K562 (cell line): ENCODE results near the gene CASR. TPM values are rescaled to one million over a fixed set of nuclear protein-coding genes. Genes with fewer than 3 reads are reported as not detected.
"Not testable (repeated sequence)": the region's sequence is repeated elsewhere in the genome, so short reads cannot be mapped to it uniquely, and the experiment has no call there.

Experiments used
- ATAC-seq: fragments of 200-7000 bp; cut with Tn5 transposase; 3 replicates; pipeline ENCODE4 v1.9.1; 2020; ENCODE audit warnings: moderate library complexity
- BruUV-seq: library from RNA; stranded (reverse); fragments of 400-500 nt; replicated peaks from 2 replicates; lab custom pipeline; 2021; lab: Mats Ljungman, UMichigan
- CTCF ChIA-PET: fragments of 300-600 bp; formaldehyde crosslinking; extraction: SDS; loops from one replicate; lab custom pipeline; 2021; ENCODE audit warnings: low intra/inter-chr PET ratio; lab: Yijun Ruan, JAX
- POLR2A ChIA-PET: fragments of 300-600, 350-650 bp; sonication (Branson Sonifier 250); formaldehyde crosslinking; extraction: SDS; loops from one replicate; lab custom pipeline; 2021; ENCODE audit warnings: antibody characterized with exemption, inconsistent platforms; lab: Yijun Ruan, JAX
- DNase-seq, 4 experiments: peaks; one replicate each; pipeline versions ENCODE4 v3.0.0 to v3.0.0-alpha.2; 2011 to 2018; ENCODE audit warnings: low spot score in 3 of 4, mixed read lengths in 3 of 4; ENCODE audit errors: extremely low read depth in 1 of 4
- FAIRE-seq: peaks from 2 replicates; lab custom pipeline; 2011; peaks lifted over from hg19 to GRCh38; lab: Jason Lieb, UNC
- H2AFZ ChIP-seq: 2 replicates; pipeline ENCODE4 v1.6.0; 2011; ENCODE audit warnings: low read depth, low read length, control low read depth, inconsistent platforms
- H3K27ac ChIP-seq: fragments of 200-600 bp; 3 replicates; pipeline ENCODE4 v1.8.0; 2011; ENCODE audit warnings: low read depth, mild to moderate bottlenecking, control low read depth, inconsistent platforms, low read length, moderate library complexity, mixed read lengths; ENCODE audit errors: extremely low read depth
- H3K27me3 ChIP-seq, 2 experiments: fragments of 300-600 bp in 1 of 2; 2 replicates in 1 of 2; 3 replicates in 1 of 2; pipeline versions ENCODE4 v1.6.0 to v1.8.0; 2011; ENCODE audit warnings: inconsistent platforms in 2 of 2, low read length in 2 of 2, mild to moderate bottlenecking in 1 of 2, mixed read lengths in 1 of 2, moderate library complexity in 1 of 2; ENCODE audit not compliant: control insufficient read depth in 2 of 2, insufficient read depth in 2 of 2
- H3K36me3 ChIP-seq: fragments of 300-600 bp; 3 replicates; pipeline ENCODE4 v1.8.0; 2011; ENCODE audit warnings: mild to moderate bottlenecking, low read length, inconsistent platforms; ENCODE audit not compliant: control insufficient read depth, insufficient read depth
- H3K4me1 ChIP-seq, 2 experiments: fragments of 200-600 bp in 1 of 2; replicated peaks in 1 of 2; 2 replicates in 1 of 2; 3 replicates in 1 of 2; pipeline versions ENCODE4 v1.5.1 to v1.8.0; 2011; ENCODE audit warnings: inconsistent platforms in 2 of 2, low read length in 2 of 2, mild to moderate bottlenecking in 1 of 2, mixed read lengths in 1 of 2, moderate library complexity in 1 of 2; ENCODE audit not compliant: control insufficient read depth in 2 of 2, insufficient read depth in 2 of 2
- H3K4me2 ChIP-seq: 2 replicates; pipeline ENCODE4 v1.6.1; 2011; ENCODE audit warnings: low read length, control low read depth, inconsistent platforms, mixed read lengths; ENCODE audit not compliant: insufficient read depth
- H3K4me3 ChIP-seq: fragments of 200-600 bp; sonication (generic), shearing (Covaris generic); 2 replicates; pipeline ENCODE4 v1.5.1; 2016; ENCODE audit warnings: control low read depth, inconsistent platforms
- H3K79me2 ChIP-seq: fragments of 200-600 bp; 3 replicates; pipeline ENCODE4 v1.8.0; 2011; ENCODE audit warnings: low read length, inconsistent platforms; ENCODE audit not compliant: control insufficient read depth, insufficient read depth
- H3K9ac ChIP-seq, 2 experiments: 2 replicates each; pipeline versions ENCODE4 v1.6.0 to v1.6.1; 2011; ENCODE audit warnings: low read depth in 2 of 2, low read length in 2 of 2, control low read depth in 1 of 2, inconsistent platforms in 1 of 2, mild to moderate bottlenecking in 1 of 2, mixed read lengths in 1 of 2; ENCODE audit not compliant: insufficient read depth in 1 of 2
- H3K9me1 ChIP-seq: one replicate; pipeline ENCODE4 v1.6.0; 2011; ENCODE audit warnings: inconsistent platforms, mild to moderate bottlenecking, low read length, moderate library complexity; ENCODE audit not compliant: control insufficient read depth, insufficient read depth
- H3K9me3 ChIP-seq: replicated peaks from 2 replicates; pipeline ENCODE4 v1.5.1; 2011; ENCODE audit warnings: low read depth, low read length, inconsistent platforms; ENCODE audit not compliant: control insufficient read depth, insufficient read depth
- H4K20me1 ChIP-seq: replicated peaks from 2 replicates; pipeline ENCODE4 v1.6.1; 2011; ENCODE audit warnings: low read length, inconsistent platforms, mixed read lengths; ENCODE audit not compliant: control insufficient read depth, insufficient read depth
- WGBS: fragments of 100-300 bp; shearing (Covaris generic); methylation state at CpG from one replicate; pipeline ENCODE4 v1.1.6; 2016; ENCODE audit warnings: low coverage, mixed read lengths; ENCODE audit not compliant: insufficient coverage; ENCODE audit errors: missing lambda C conversion rate; 5-methylcytosine and 5-hydroxymethylcytosine counted together
- in situ Hi-C: fragments of 300-500 bp; cut with MboI; formaldehyde crosslinking; loops from 4 replicates; pipeline ENCODE4 v1.15.0; 2018; ENCODE audit warnings: inconsistent platforms, mixed read lengths
- intact Hi-C: fragments of 100-400 bp; cut with micrococcal nuclease; formaldehyde crosslinking; loops from 2 replicates; pipeline ENCODE4 v1.14.2; 2022
- polyA plus RNA-seq, 8 experiments: library from polyadenylated mRNA; depleted of rRNA in 4 of 8; stranded (reverse) in 5 of 8; unstranded in 3 of 8; fragments of >200 nt; fragmentation: Nextera tagmentation in 2 of 8; fragmentation: Illumina TruSeq in 1 of 8; extraction: Ambion mirVana in 2 of 8; extraction: Trizol in 1 of 8; gene quantifications; 2 replicates each; pipeline versions ENCODE4 v1.2.1 to v1.2.3, GENCODE V29; 2011 to 2014; ENCODE audit warnings: inconsistent platforms in 1 of 8, missing spikeins in 1 of 8
- total RNA-seq, 7 experiments: library from RNA; depleted of rRNA in 6 of 7; stranded (reverse); fragments of >200 nt in 6 of 7; fragmentation: Illumina TruSeq in 2 of 7; extraction: Trizol in 2 of 7; gene quantifications; 2 replicates each; pipeline versions ENCODE4 v1.2.1 to v1.2.3, GENCODE V29; 2011 to 2021; ENCODE audit warnings: low replicate concordance in 1 of 7
- TF ChIP-seq, protein P1 (sequence below), 2 experiments: IDR thresholded peaks; 2 replicates each; pipeline ENCODE4 v1.6.1; 2012; ENCODE audit warnings: improper control_type of control experiment in 2 of 2, low read depth in 2 of 2, low read length in 2 of 2, borderline replicate concordance in 1 of 2

The CASR gene
- total and polyA plus RNA-seq, 9 of the 15 experiments (the other 6 are each of a cell fraction or from before 2014, with no cell fraction given), result not detected

DNA sequence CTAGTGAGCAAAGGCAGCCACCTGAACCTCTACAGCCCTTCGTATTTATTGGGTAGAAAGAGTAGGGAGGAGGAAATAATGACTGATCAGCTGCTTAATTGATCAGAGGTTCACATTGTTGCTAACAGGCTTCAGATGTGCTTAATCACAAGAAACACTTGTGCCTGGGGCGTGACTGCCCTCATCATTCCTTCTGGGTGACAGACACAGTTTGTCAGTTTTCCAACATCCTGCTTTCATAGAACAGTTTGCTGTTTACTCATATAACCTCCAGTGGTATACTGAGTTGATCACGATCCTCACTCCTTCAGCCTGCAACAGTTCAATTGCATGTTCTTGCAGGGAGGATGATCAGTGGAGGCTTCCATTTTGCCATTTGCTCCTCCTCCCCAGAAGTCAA is 13.6 kb upstream of the CASR start (continued):
- TF ChIP-seq, protein P1, sequence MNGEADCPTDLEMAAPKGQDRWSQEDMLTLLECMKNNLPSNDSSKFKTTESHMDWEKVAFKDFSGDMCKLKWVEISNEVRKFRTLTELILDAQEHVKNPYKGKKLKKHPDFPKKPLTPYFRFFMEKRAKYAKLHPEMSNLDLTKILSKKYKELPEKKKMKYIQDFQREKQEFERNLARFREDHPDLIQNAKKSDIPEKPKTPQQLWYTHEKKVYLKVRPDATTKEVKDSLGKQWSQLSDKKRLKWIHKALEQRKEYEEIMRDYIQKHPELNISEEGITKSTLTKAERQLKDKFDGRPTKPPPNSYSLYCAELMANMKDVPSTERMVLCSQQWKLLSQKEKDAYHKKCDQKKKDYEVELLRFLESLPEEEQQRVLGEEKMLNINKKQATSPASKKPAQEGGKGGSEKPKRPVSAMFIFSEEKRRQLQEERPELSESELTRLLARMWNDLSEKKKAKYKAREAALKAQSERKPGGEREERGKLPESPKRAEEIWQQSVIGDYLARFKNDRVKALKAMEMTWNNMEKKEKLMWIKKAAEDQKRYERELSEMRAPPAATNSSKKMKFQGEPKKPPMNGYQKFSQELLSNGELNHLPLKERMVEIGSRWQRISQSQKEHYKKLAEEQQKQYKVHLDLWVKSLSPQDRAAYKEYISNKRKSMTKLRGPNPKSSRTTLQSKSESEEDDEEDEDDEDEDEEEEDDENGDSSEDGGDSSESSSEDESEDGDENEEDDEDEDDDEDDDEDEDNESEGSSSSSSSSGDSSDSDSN (IDR thresholded peaks at IDR 0.05; ENCODE audit: borderline replicate concordance in 1 of 2, low read depth in 2 of 2, low read length in 2 of 2), result no peak

- H2AFZ ChIP-seq, in situ Hi-C loops, H3K9me3 ChIP-seq, H3K4me3 ChIP-seq, H3K27me3 ChIP-seq, H4K20me1 ChIP-seq, H3K27ac ChIP-seq, H3K36me3 ChIP-seq, ATAC-seq, H3K9ac ChIP-seq, H3K4me1 ChIP-seq, BruUV-seq, FAIRE-seq, intact Hi-C loops, DNase-seq, H3K79me2 ChIP-seq, H3K4me2 ChIP-seq, POLR2A ChIA-PET, CTCF ChIA-PET, H3K9me1 ChIP-seq: not testable (repeated sequence)
- WGBS, result 0% methylated on average over 2 of the region's 2 CpGs
These were observed 12.1 kb upstream of the CASR start for GRCh38 chr3:122171361-122171760.
